ENCODE measurements around the gene TRAF3.

The TRAF3 gene

DNA sequence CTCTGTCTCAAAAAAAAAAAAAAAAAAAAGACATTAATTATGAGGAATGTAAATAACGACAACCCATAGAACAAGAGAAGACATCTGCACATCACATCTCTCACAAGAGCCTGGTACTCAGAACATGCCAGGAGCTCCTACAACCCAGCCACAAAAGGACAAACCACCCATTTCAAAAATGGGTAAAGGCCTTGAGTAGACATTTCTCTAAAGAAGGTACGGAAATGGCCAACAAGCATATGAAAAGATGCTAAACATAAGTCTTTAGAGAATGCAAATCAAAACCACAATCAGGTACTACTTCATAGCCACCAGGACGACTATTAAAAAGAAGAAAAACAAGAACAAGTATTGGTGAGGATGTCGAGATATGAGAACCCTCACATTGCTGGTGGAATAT is 158.5 kb downstream of the TRAF3 start:
- TF ChIP-seq, protein P1, sequence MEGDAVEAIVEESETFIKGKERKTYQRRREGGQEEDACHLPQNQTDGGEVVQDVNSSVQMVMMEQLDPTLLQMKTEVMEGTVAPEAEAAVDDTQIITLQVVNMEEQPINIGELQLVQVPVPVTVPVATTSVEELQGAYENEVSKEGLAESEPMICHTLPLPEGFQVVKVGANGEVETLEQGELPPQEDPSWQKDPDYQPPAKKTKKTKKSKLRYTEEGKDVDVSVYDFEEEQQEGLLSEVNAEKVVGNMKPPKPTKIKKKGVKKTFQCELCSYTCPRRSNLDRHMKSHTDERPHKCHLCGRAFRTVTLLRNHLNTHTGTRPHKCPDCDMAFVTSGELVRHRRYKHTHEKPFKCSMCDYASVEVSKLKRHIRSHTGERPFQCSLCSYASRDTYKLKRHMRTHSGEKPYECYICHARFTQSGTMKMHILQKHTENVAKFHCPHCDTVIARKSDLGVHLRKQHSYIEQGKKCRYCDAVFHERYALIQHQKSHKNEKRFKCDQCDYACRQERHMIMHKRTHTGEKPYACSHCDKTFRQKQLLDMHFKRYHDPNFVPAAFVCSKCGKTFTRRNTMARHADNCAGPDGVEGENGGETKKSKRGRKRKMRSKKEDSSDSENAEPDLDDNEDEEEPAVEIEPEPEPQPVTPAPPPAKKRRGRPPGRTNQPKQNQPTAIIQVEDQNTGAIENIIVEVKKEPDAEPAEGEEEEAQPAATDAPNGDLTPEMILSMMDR (conservative IDR thresholded peaks at IDR 0.05) = no peak
- no peak overlapping the region for H3K27ac ChIP-seq

DNA sequence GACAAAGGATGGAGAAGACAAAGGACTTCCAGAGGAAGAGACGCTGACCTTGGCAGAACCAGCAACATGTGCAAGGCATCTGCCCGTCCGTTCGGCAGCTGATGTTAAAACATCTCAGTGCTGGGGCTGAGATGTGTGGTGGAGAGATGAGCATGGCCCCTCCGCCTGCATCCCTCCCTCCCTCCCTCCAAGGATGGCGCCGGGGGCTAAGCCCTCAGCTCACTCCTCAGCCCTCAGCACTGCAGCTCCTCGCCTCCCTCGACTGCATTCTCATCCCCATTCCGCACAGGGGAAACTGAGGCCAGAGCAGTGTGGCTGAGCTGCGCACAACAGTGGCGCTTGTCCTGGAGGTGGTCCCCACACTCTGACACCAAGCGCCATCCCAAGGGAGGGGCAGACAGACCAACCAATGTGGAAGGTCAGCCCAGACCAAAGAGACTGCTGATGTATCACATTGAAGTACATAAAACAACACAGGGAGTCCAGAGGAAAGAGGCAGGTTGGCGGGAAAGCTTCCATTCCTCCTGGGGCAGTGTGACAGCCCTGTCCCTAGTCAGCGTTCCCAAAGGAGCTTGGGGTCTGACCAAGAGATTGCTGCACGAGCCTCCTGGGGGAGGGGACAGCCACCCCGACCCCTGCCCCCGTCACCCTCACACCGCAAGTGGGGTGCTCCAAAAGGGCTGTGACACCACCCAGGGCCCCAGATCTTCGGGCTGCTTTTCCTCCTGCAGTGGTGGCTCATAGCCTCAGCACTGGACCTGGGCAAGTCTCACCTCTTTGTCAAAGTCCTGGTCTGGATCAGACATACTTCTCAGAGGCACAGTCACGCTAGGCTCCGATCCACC is 160.3 kb downstream of the TRAF3 start:
- TF ChIP-seq, protein P1 (conservative IDR thresholded peaks at IDR 0.05) = no peak
- no peak overlapping the region for H3K27ac ChIP-seq

DNA sequence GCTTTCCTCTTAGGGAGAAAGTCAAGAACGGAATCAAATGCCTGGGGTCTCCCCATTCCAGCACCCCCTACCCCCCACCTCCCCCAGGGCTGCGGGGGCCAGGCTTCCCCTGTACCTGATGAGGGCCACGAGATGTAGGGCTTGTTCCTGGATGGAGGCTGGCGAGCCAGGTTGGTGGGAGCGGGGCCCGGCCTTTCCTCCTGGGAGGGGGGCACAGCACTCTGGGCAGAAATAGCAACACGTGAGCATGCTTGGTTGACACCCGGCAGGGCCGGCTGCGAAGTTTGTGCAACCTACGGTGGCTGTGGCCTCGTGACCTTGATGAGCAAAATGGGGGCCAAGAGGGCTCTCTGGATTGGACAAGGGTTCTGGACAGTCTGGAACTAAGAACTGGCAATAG is 160.9 kb downstream of the TRAF3 start:
- H3K27ac ChIP-seq = no peak overlapping the region
- TF ChIP-seq, protein P1 (conservative IDR thresholded peaks at IDR 0.05) = no peak

- TF ChIP-seq, protein P1 (conservative IDR thresholded peaks at IDR 0.05) = no peak
- no peak overlapping the region for H3K27ac ChIP-seq
Observed at GRCh38 chr14:102939329-102939728, 162.1 kb downstream of the TRAF3 start.

GRCh38 chr14:102939820-102940561 is 162.7 kb downstream of the TRAF3 start:
- TF ChIP-seq, protein P1 (conservative IDR thresholded peaks at IDR 0.05) = no peak
- H3K27ac ChIP-seq = 0 out of 2 replicates have a peak overlapping the region, but pooled peaks have one; percentile 13

- peak overlapping the region; percentile 13; the same call in 1 of the 2 replicates for H3K27ac ChIP-seq
Observed at GRCh38 chr14:102940729-102941362, 163.6 kb downstream of the TRAF3 start.

More at GRCh38 chr14:102940729-102941362, 163.6 kb downstream of the TRAF3 start:
- TF ChIP-seq, protein P1 (conservative IDR thresholded peaks at IDR 0.05) = no peak

Data from VCaP (cell line).